Gastroesophageal sphincter (tissue), 4 donors: Measurements from ENCODE around the gene NR6A1. TPM values are rescaled to one million over a fixed set of nuclear protein-coding genes. Genes with fewer than 3 reads are reported as not detected.

ENCODE experiments used
- ATAC-seq: fragments of 150-250 bp; one replicate; pipeline ENCODE4 v1.9.1; 2016; ENCODE audit warnings: mild to moderate bottlenecking, moderate library complexity
- H3K27ac ChIP-seq, 4 donors: fragments of 200-600 bp; sonication (generic) in 3 of 4; 1 replicate in 3 of 4; 2 replicates in 1 of 4; pipeline ENCODE4 v1.5.1; 2016 to 2019
- H3K27me3 ChIP-seq: fragments of 200-600 bp; sonication (generic); one replicate; pipeline ENCODE4 v1.5.1; 2019
- H3K36me3 ChIP-seq, 2 donors: fragments of 200-600 bp; sonication (generic); one replicate each; pipeline ENCODE4 v1.5.1; 2019; ENCODE audit warnings: control low read depth in 1 of 2
- H3K4me1 ChIP-seq, 3 donors: fragments of 200-600 bp; sonication (generic); 1 replicate in 2 of 3; 2 replicates in 1 of 3; pipeline ENCODE4 v1.5.1; 2016 to 2019; ENCODE audit warnings: control low read depth in 2 of 3
- H3K4me3 ChIP-seq, 2 donors: fragments of 200-600 bp; sonication (generic); one replicate each; pipeline ENCODE4 v1.5.1; 2019; ENCODE audit warnings: mild to moderate bottlenecking in 1 of 2, moderate library complexity in 1 of 2
- H3K9me3 ChIP-seq, 3 donors: fragments of 200-600 bp; sonication (generic); one replicate each; pipeline ENCODE4 v1.5.1; 2017 to 2019; ENCODE audit warnings: control low read depth in 2 of 3
- EP300 ChIP-seq: sonication (generic); formaldehyde crosslinking; IDR thresholded peaks from one replicate; pipeline ENCODE4 v1.6.1; 2017; ENCODE audit warnings: antibody characterized with exemption, mild to moderate bottlenecking
- POLR2A ChIP-seq, 2 donors: fragments of 450-650 bp; IDR thresholded peaks; one replicate each; pipeline ENCODE4 v1.6.1; 2017; ENCODE audit warnings: antibody characterized with exemption in 2 of 2, mild to moderate bottlenecking in 2 of 2, moderate library complexity in 1 of 2
- POLR2AphosphoS5 ChIP-seq: sonication (generic); formaldehyde crosslinking; IDR thresholded peaks from one replicate; pipeline ENCODE4 v1.6.1; 2017; ENCODE audit warnings: antibody characterized with exemption
- WGBS, 2 donors: methylation state at CpG; one replicate each; pipeline ENCODE4 v1.1.5; 2018; ENCODE audit warnings: low coverage in 1 of 2; 5-methylcytosine and 5-hydroxymethylcytosine counted together
- total RNA-seq, 4 donors: library from RNA; depleted of rRNA; stranded (reverse); fragments of >200 nt; gene quantifications; one replicate each; pipeline ENCODE4 v1.1.0, GENCODE V29; 2016
- TF ChIP-seq, protein P1 (sequence below), 4 experiments: fragments of 200-600 bp in 2 of 4; fragments of 450-650 bp in 2 of 4; sonication (generic) in 1 of 4; IDR thresholded peaks; one replicate each; pipeline ENCODE4 v1.5.1; 2017 to 2019; ENCODE audit warnings: antibody characterized with exemption in 4 of 4, mild to moderate bottlenecking in 2 of 4, moderate library complexity in 2 of 4

NR6A1 gene
- total RNA-seq, 4 donors from 2014 or later = 0.16 to 4.4 (median 0.62) TPM

DNA sequence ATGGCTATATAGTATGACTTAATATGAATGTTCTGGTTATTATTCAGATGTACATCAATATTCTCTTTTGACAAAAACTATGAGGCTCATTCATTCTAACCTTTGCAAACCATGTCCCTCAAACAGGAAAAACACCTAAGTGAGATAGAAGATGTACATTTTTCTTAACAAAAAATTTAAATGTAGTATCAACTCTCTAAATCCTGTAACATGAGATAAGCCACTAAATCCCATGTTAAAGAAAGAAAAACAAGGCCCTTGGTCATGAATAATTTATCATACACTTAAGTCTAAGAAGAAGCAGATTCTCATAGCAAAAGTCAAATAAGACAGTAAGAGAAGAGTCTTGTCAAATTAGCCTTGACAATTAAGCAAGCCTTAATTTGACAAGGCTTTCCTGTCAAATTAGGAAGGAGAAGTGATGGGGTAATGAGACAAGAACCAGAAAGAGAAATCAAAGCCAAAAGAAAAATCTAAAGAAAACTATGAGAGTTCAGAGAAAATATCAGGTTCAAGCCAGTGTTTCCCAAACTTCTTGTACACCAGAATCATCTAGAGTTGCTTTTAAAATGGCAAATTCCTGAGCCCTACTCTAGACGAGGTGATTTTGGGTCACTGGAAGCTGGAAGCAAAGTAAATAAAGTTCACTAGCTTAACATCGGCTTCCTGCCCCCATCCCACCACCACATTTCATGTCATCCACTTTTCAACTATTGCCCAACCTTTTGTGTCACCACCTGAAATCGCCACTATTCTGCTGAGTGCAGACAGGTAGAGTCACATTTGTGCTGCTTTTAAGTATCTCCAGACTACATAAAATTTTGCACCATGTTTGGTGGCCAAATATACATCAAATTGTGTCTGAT, 76.5 kb downstream of the NR6A1 start:
- Histone ChIP-seq H3K27ac (no peak overlapping the region), H3K9me3 (no peaks in the 10 kb centered on the region), H3K36me3 (no peaks in the 10 kb centered on the region), H3K27me3 (no peaks in the 10 kb centered on the region), H3K4me1 (peaks cover 0 to 21% (median 0%) of the 10 kb centered on the region in 3 donors), H3K4me3 (no peak overlapping the region)
- ATAC-seq = no peak
- 66 to 71% methylated on average over 3 of the region's 3 CpGs for WGBS, 2 donors
- TF ChIP-seq POLR2AphosphoS5 = no peak
- TF ChIP-seq POLR2A (IDR thresholded peaks at IDR 0.05) = no peak
- TF ChIP-seq, protein P1, sequence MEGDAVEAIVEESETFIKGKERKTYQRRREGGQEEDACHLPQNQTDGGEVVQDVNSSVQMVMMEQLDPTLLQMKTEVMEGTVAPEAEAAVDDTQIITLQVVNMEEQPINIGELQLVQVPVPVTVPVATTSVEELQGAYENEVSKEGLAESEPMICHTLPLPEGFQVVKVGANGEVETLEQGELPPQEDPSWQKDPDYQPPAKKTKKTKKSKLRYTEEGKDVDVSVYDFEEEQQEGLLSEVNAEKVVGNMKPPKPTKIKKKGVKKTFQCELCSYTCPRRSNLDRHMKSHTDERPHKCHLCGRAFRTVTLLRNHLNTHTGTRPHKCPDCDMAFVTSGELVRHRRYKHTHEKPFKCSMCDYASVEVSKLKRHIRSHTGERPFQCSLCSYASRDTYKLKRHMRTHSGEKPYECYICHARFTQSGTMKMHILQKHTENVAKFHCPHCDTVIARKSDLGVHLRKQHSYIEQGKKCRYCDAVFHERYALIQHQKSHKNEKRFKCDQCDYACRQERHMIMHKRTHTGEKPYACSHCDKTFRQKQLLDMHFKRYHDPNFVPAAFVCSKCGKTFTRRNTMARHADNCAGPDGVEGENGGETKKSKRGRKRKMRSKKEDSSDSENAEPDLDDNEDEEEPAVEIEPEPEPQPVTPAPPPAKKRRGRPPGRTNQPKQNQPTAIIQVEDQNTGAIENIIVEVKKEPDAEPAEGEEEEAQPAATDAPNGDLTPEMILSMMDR (IDR thresholded peaks at IDR 0.05) = no peak
- TF ChIP-seq EP300 = no peak

DNA sequence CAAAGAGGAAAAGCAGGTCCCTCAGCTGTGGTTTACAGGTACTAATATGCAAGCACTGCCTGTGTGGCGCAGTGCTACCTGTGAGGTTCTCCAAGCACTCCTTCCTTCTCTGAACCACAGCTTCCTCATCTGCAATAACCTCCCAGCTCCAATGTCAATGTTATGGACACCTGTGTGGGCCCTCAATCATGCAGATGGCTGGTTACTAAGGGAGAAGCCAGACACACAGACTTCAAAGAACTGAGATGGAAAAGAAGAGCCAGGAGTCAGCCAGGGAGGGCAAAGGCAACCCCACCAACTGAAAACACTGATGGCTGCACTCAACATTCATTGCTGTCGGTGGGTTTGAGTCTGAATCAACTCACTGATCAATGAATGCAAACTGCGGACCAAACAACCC, 77.7 kb downstream of the NR6A1 start:
- H3K9me3 ChIP-seq = no peaks in the 10 kb centered on the region
- no peaks in the 10 kb centered on the region for H3K27me3 ChIP-seq
- 85 to 93% methylated on average over 2 to 3 of the region's 3 CpGs for WGBS, 2 donors
- H3K4me1 ChIP-seq = peaks cover 0 to 18% (median 0%) of the 10 kb centered on the region in 3 donors
- no peak overlapping the region for H3K4me3 ChIP-seq
- ATAC-seq = no peak
- no peaks in the 10 kb centered on the region for H3K36me3 ChIP-seq
- H3K27ac ChIP-seq = no peak overlapping the region
- TF ChIP-seq EP300 = no peak
- TF ChIP-seq, protein P1 (IDR thresholded peaks at IDR 0.05) = no peak
- TF ChIP-seq POLR2AphosphoS5 = no peak
- TF ChIP-seq POLR2A (IDR thresholded peaks at IDR 0.05) = no peak

DNA sequence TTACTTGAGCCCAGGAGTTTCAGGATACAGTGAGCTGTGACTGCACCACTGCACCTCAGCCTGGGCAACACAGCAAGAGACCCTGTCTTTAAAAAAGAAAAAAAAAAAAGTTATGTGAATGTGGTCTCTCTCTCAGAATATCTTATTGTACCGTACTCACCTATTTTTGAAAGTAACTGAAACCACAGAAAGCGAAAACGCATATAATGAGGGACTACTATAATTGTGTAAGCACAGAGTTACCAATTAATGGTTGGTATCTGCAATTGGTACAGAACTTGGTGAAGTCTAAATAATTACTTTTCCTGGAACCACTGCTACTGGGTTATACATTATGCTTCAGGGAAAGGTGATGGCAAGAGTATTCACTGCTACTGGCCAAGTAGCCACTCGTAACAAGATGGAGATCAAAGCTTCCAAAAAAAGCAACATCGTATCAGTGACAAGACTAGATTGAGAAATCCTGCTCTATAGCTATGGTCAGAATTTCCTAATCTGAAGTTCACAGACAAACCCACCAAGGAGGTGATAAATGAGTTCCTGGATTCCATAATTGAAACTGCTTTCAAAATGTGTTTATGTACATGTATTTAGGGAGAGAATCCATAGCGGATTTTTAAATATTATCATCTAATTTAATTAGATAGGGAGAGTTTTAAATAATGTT, 82.7 kb downstream of the NR6A1 start:
- Histone ChIP-seq H3K4me3 (no peak overlapping the region), H3K9me3 (no peaks in the 10 kb centered on the region), H3K4me1 (peaks cover 0 to 9% (median 0%) of the 10 kb centered on the region in 3 donors), H3K27ac (no peak overlapping the region), H3K36me3 (no peaks in the 10 kb centered on the region), H3K27me3 (no peaks in the 10 kb centered on the region)
- ATAC-seq = no peak
- no peak for TF ChIP-seq EP300
- TF ChIP-seq POLR2A (IDR thresholded peaks at IDR 0.05) = no peak
- TF ChIP-seq, protein P1 (IDR thresholded peaks at IDR 0.05) = no peak
- no peak for TF ChIP-seq POLR2AphosphoS5
- WGBS, 2 donors = 92 to 100% methylated on average over 4 to 6 of the region's 6 CpGs

DNA sequence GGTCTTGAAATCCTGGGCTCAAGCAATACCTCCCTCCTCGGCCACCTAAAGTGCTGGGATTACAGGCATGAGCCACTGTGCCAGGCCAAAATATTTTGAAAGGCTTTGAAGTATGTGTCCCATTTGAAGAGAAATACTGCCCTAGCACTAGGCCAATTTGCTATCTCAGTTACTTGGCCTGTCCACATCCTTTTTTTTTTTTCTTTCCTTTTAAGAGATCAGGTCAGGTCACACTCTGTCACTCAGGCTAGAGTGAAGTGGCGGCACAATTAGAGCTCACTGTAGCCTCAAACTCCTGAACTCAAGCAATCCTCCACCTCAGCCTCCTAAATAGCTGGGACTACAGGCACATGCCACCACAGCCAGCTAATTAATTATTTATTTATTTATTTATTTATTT, 84.2 kb downstream of the NR6A1 start:
- H3K4me3 ChIP-seq = no peak overlapping the region
- no peaks in the 10 kb centered on the region for H3K27me3 ChIP-seq
- H3K4me1 ChIP-seq = peaks cover 0 to 9% (median 0%) of the 10 kb centered on the region in 3 donors
- WGBS, 2 donors = 89 to 100% methylated on average over 1 to 2 of the region's 2 CpGs
- ATAC-seq = no peak
- TF ChIP-seq POLR2AphosphoS5 (no peak), POLR2A (IDR thresholded peaks at IDR 0.05) (no peak), EP300 (no peak)
- TF ChIP-seq, protein P1 (IDR thresholded peaks at IDR 0.05) = no peak
- no peaks in the 10 kb centered on the region for H3K36me3 ChIP-seq
- no peaks in the 10 kb centered on the region for H3K9me3 ChIP-seq
- H3K27ac ChIP-seq = no peak overlapping the region
